Diencephalon (tissue), 1 donor: ENCODE measurements around the gene CELF2. TPM values are rescaled to one million over a fixed set of nuclear protein-coding genes. Genes with fewer than 3 reads are reported as not detected.

ENCODE experiments used
- total RNA-seq: library from RNA; depleted of rRNA; stranded (reverse); fragments of >200 nt; gene quantifications from one replicate; pipeline ENCODE4 v1.2.3, GENCODE V29; 2014

The CELF2 gene
- total RNA-seq = 102 TPM

GRCh38 chr10:11017570-11018431 is at the start of gene CELF2:
Gene CELF2 (plus strand): TSS chr10:11017872. CDS start chr10:11018090, 218 bp downstream.

